Smooth muscle cell of the brain vasculature (primary cell): ENCODE measurements around the gene ARID1B.

Source experiments
- DNase-seq: peaks from one replicate; pipeline ENCODE4 v3.0.0-alpha.2; 2012; ENCODE audit warnings: low read depth, low spot score

Gene ARID1B

GRCh38 chr6:157236040-157236725, 459.0 kb downstream of the ARID1B start:
- DNase-seq, result no peak

- no peak for DNase-seq
Observed at GRCh38 chr6:157238346-157238745, 461.2 kb downstream of the ARID1B start.

GRCh38 chr6:157239148-157239547, 462.0 kb downstream of the ARID1B start:
- DNase-seq, result no peak

- DNase-seq, result no peak
Observed at GRCh38 chr6:157239671-157240058, 462.5 kb downstream of the ARID1B start.

DNA sequence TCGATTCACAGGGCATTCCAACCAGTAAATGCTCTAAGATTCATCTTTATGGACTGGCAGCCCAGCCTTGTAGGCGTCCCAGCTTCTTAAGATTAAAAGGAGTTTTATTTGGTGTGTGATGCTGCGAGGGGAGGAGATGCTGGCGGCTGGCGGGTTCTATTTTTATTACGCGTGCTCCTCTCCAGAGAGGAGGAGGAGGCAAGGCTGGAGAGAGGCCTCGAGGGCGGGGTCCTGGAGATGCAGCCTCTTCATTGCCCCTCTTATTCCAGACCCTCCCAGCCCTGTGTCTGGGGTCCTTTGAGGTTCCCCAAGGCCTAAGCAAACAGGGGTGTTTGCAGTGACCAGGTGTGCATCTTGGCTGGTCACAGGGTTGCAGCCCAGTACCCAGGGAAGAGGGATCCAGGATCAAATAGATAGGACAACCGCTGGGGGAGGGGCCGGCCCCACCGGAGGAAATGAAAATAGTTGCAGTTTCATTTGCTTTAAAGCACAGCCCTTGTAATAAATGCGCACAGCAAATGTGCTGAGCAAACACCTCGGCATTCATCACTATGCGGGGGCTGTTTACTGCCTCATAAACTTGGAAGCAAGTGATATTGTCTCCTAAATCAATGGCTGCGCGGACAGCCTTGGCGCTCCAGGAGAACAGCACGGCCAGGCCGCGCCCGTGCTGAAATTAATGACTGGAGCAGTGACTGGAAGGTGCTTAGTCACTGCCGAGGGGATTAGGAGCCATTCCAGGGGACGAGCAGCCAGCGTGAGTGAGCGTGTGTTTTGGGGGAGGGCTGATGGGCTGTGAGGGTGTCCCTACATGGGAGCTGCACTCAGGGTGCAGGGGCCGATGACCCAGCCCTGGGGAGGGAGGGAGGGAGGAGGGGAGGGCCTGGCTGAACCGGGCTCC, 463.1 kb downstream of the ARID1B start:
- DNase-seq, result no peak

DNA sequence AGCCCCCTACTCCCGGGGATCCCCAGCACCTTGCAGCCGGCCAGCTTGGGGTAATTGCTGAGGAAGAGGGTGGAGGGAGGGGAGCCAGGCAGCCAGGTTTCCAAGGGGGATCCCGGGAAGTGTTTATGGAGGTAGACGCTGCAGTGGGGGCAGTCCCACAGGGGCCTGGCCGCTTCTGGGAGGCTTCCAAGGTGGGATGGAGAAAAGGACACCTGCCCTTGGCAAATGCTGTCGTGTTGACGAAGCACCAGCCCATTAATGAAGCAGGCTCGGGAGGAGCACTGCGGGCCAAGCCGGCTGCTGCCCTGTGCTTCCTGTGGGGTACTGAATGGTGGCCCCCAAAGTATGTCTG, 463.8 kb downstream of the ARID1B start:
- no peak for DNase-seq

DNA sequence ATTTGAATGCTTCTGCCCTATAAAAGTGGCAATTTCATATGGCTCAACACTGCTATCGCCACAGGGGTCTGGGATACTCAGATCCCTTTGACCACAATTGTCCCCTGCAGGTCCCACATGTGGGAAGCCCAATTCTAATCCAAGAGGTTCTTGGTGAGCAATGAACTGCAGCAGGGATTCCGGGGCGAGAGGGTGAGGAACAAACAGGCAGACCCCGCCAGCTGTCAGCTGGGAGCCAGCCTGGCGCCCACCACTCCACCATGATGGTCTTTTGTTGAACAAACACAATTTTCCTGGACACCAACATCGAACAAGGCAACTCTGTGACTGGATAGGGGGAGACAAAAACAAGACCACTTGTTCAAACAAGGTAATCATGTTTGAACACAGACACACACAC, 465.6 kb downstream of the ARID1B start:
- DNase-seq, result no peak

- no peak for DNase-seq
Observed at GRCh38 chr6:157244175-157244574, 467.0 kb downstream of the ARID1B start.

DNA sequence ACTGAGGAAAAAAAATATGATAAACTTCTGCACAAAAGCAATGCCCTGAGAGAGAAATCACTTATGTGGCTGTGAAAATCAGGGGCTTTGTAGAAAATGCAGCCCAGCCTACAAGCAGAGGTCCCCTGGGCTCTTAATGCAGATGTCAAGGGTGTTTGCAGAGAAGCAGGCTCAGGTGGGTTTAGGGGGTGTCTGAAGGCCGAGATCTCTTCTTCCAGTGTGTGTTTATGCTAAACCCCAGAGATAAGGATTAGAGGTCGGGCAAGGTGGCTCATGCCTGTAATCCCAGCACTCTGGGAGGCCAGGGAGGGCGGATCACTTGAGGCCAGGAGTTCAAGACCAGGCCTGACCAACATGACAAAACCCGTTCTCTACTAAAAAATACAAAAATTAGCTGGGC, 467.6 kb downstream of the ARID1B start:
- DNase-seq, result no peak

- DNase-seq, result no peak
Observed at GRCh38 chr6:157245436-157245835, 468.3 kb downstream of the ARID1B start.

DNA sequence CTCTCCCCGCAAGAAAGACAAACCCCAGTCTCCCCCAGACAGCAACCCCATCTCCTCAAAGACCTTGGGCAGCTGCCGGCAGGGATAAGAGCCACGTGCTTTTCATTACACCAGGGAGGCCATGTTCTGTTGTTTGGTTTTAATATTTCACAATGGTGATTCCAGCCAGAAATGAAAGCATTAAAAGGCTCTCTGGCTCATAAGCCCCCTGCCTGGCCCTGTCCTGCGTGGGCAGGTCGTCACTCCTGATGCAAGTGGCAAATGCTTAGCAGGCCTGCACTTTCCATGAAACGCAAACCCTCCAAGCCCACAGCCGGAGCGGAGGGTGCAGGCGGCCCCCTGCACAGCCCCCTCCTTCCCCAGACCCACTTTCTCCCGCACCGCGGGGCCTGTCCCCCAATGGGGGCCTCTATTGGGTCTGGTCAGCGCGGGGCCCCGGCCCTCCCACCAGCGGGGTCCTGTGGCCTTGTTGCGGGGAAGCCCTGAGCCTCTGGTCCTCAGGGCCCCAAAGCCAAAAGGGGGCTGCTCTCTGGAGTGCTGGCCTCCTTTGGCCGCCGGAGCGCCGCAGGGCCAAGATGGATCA, 469.0 kb downstream of the ARID1B start:
- DNase-seq, result no peak

DNA sequence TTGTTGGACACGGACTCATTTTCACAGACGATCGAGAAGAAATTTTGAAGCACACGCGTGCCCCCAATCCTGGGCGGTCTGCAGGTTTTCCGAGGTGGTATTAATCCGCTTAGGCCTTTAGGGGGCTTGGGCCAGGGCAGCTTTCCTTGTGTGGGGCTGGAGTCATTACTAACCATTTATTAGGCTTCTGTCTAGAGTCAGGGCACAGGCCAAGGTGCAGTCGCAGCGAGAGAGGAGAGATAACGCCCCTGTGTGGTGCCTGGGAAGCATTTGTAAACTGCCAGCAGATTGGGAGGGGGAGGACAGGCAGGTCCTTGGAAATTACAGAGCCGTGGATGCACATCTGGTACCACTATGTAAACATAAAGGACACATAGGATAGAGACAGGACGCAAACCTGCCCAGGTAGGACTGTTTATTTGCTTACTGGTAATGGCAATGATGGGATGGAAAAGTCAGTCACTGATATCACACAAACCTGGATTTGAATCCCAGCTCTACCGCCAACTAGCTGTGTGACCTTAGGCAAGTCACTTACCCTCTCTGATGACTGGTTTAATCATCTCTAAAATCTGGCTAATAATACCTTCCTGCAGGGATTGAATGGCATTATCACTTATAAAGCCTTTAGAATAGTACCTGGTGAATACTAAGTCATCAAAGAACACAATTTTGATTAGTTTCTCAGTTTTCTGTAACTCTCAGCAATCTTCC, 469.8 kb downstream of the ARID1B start:
- DNase-seq, result no peak

DNA sequence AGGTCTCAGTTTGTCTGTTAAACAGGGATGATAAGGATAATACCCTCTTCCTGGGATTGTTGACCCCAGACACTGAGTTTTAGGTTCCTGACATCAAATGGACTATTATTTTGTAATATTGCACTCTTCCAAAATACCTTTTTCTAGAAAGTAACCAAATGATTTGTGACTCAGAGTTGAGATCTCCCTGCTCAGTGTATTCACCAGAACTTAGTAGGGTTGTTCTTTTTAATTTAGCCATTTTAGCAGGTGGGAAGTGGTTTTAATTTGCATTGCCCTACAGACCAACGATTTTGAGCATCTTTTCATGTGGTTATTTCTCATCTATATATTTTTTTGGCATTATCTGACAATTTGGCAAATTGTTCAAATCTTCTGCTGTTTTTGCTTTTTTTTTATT, 471.1 kb downstream of the ARID1B start:
- no peak for DNase-seq

DNA sequence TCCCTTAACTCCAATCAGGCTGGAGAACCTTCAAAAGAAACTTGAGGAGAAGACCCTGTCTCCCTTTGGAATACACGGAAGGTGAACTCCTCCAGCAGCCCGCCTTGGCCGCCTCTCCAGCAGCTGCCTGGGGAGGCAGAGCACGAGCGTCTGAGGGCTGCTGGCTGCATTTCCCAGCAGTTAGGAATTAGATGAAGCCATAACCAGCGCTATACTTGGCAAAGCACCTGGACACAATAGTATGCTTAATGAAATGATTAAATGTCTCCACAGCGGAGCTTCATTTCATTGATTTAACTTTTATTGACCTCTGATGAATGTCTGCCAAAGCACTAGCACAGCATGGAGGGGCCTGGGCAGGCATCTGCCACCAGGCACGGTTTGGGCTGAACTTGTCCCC, 472.6 kb downstream of the ARID1B start:
- DNase-seq, result no peak

- DNase-seq, result no peak
Observed at GRCh38 chr6:157251586-157252247, 474.5 kb downstream of the ARID1B start.

- no peak for DNase-seq
Observed at GRCh38 chr6:157253017-157253416, 475.8 kb downstream of the ARID1B start.

DNA sequence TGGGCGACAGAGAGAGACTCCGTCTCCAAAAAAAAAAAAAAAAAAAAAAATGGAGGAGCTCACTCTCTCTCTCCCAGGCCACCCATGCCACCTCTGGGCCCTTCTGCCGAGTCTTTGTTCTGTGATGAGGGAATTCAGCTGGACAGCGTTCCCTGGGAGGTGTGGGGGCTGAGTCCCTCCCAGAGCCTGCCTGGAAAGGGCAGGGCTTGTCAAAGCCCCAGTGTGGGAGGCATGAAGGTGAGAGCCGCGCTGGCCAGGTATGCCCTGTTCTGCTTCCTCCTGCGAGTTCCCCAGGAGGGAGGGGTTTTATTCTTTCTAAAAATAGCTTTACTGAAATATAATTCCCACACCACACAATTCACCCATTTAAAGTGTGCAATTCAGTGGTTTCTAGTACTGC, 476.5 kb downstream of the ARID1B start:
- DNase-seq, result no peak

- no peak for DNase-seq
Observed at GRCh38 chr6:157254538-157254937, 477.4 kb downstream of the ARID1B start.

DNA sequence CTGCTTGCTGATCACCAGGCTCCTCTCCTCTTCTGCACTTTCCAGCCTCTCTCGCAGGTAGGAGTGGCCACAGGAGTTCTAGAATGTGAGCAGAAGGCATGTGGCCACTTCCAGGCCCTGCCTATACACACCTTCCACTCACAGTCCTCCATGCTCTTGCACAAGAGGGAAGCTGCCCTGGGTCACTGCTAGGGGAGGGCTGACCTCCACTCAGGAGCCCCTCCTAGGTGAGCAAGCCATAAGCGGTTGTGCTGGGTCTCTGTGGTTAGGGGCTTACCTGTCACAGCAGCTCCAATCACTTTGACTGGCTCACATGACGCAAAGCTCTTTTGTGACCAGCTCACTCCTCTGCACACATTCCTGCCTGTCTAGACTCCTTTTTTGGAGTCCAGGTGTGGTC, 477.9 kb downstream of the ARID1B start:
- no peak for DNase-seq

DNA sequence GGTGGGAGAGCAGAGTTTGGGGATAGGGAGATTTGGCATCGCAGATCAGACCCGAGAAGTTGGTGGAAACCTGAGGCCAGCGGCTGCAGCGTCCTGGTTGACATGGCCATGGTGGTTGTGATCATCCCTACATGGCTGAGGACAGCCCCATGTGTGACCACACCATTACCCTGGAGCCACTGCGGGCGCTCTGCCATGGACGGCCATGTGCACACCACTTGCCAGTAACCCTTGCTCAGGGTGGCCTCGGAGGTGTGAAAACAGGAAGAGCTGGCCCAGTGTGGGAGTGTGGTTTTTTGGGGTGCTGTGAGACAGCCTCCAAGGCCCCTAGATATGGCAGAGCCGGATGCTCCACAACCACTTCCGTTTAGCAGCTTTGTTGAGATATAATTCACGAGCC, 481.7 kb downstream of the ARID1B start:
- no peak for DNase-seq

- no peak for DNase-seq
Observed at GRCh38 chr6:157259443-157259842, 482.3 kb downstream of the ARID1B start.
